HG02938 (cell line): Measurements from ENCODE around the gene CTAG1A.
"Not testable (repeated sequence)": the region's sequence is repeated elsewhere in the genome, so short reads cannot be mapped to it uniquely, and the experiment has no call there.

Experiments
- ATAC-seq: cut with Tn5 transposase; IDR thresholded peaks from one replicate; pipeline ENCODE4 v1.9.1; 2021; ENCODE audit warnings: mild to moderate bottlenecking, moderate library complexity; ENCODE audit not compliant: unreplicated experiment

CTAG1A gene

GRCh38 chrX:154584585-154585183 lies at the start of gene CTAG1A:
CTAG1A (plus strand) TSS chrX:154585133; CDS start chrX:154585207, 74 bp downstream.
- not testable (repeated sequence) for ATAC-seq

- no peak for ATAC-seq
These were observed 49.0 kb upstream of the CTAG1A start for GRCh38 chrX:154535892-154536291.

DNA sequence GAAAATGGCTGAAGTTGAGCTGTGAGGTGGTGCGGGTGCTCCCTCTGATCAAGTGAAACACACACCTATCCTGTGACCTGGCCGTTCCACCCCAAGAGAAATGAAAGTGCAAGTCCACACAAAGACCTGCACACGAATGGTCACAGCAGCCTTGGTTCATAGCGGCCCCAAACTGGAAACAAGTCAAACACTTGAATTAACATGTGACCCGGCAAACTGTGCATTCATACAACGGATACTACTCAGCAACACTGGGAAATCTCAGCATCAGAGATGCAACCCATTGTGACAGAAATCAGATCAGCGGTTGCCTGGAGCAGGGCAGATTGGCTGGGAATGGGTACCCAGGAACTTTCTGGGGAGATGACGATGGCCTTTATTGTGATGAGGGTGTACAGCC lies 45.9 kb upstream of the CTAG1A start:
- no peak for ATAC-seq

DNA sequence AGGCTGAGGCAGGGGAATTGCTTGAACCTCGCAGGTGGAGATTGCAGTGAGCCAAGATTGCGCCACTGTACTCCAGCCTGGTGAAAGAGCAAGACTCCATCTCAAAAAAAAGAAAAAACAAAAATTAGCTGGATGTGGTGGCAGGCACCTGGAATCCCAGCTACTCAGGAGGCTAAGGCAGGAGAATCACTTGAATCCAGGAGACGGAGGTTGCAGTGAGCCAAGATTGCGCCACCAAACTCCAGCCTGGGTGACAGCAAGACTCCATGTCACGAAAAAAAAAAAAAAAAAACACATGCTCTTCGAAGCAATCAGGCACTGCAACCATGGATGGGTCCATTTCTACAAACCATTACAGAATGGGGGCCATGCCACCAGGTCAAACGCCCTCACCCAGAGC lies 44.6 kb upstream of the CTAG1A start:
- not testable (repeated sequence) for ATAC-seq

DNA sequence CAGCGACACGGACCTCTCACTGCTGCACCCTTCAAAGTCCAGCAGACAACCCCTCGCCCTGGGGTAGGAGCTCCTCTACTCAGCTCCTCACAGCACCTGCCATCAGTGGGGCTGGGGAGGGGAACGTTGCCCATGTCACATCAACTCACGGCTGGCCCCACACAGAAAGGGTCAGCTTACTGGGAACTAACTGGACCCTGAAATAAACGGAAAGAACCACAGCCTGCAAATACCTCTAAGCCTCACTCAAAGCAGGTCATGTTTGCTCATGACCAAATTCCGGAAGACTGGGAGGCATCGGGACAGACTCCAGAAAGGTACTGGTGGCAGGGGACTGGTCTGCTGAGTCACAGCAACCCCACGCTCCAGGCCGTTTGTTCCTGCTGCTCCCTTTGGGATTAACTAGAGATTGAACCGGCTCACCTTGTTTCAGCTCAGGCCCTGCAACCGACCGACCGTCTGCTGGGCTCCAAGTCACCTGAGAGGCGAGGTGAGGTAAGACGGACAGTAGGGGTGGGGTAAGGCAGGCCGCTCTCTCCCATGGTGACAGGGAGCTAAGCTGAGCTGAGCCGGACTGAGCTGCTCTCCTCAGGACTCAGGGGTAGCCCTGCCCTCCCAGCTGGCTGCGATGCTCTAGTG lies 43.9 kb upstream of the CTAG1A start:
- ATAC-seq, result no peak

DNA sequence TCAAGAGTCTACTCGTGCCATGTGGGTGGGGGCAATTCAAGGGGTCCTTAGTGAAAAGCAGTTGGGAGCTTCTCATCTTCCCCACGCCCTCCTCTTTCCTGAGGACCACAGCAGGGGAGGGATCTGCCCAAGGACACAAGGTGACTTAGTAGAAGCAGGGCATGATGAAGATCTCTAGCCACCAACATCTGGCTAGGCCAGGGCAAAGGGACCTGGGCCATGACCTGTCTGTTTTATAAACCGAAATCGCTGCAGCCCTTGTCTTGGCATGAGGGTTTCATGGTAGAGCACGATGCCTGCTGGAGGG lies 43.4 kb upstream of the CTAG1A start:
- ATAC-seq, result no peak

GRCh38 chrX:154541896-154542722 lies 42.8 kb upstream of the CTAG1A start:
- no peak for ATAC-seq

- no peak for ATAC-seq
These were observed 42.1 kb upstream of the CTAG1A start for GRCh38 chrX:154542723-154543424.

DNA sequence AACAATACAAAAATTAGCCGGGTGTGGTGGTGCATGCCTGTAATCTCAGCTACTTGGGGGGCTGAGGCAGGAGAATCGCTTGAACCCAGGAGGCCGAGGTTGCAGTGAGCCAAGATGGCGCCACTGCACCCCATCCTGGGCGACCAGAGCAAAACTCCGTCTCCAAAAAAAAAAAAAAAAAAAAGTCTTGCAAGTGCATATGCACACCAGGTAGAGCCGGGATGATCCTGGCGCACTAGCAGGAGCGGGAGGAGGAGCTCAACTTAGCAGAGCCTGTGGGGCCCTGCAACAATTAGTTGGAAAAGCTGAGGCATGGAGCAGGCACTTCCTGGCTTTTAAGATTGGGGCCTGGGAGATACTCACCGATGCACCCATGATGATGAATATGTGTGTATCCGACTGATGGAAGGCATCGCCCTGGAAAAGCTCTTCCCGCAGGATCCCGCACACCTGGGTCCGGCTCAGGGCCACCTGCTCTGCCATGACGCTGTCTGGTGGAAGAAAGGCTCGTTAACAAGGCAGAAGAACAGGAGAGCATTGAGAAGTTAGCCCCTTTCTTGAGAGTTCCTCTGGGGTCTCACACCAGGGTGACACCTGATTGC lies 39.2 kb upstream of the CTAG1A start:
- no peak for ATAC-seq

DNA sequence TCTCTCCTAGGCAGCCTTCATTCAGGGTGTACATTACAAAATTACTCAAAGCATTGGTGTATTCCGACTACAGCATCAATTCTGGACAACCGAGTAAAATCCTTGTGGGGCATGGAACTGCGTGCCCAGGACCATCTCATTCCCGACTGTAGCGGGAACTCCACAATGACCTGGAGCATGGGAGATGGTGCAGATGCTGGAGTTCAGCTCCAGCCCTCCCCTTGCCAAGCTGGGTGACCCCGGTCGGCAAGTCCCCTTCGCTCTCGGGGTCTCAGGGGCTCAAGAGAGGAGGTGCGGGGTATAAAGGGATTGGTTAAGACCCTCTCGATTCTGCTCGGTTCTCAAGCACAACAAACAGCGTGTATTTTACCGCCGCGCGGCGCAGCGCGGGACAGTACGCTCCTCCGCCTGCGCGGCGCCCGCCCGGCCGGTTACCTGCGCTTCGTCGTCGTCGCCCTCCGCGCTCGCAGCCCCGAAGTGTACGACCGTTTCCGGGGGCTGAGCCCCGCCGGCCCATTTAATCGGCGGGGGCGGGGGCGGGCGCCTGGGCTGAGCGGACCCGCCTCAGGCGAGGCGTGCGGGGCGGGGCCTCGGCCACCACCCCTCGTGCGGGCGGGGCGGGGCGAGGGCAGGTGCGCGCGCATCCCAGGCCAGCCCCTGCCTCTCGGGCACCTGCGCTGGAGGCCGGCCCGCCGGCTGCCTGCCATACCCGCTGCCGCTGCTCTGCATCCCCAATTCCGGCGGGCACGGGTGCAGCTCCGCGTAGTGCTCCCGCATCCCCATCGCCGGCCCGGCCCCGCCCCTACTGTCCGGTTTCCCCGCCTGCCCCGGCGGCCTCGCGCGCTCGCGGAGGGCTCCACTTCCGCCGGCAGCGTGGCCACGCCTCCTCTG lies 38.3 kb upstream of the CTAG1A start, which contains the start of gene G6PD:
Gene G6PD (minus strand): TSS at position 493 of the 891 bp plus-strand sequence. CDS start 691 bp downstream, outside the sequence.
- ATAC-seq, result peak; percentile 22

DNA sequence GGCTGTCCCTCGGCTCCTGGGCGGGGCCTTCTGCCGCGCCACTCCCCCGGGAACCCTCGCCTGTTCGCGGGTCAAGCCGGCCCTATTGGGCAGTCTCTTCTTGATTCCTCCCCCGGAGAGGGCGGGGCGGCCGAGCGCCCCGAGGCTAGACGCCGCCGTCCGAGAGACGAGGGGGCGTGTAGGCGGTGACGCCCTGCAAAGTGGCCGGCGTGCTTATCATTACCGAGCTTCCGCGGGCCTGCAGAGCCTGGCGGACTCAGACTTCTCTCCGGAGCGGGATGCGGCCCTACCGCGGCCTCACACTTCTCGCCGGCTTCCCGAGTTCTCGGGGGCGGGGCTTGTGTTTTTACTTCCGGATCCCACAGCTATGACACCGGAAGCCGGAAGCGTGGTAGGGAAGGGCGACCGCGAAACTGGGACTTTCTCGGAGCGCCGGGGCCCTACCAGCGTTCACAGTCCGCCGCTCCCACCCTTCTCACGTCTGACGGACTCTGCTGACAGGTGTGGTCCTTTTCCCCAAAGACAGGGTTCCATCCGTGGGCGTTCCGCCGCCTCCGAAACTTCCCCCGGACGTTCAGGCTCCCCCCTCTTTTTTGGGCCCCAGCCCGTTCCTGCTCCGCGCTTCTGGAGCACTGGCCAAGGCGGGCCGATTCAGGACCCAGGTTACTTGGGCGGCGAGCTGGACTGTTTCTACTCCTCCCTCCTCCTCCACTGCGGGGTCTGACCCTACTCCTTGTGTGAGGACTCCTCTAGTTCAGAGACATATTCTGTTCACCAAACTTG lies 37.5 kb upstream of the CTAG1A start, which contains the start of gene IKBKG:
Gene IKBKG (plus strand): TSS at position 376 of the 783 bp plus-strand sequence. CDS start 4,383 bp downstream, outside the sequence.
- ATAC-seq, result peak; percentile 85

GRCh38 chrX:154548028-154548316 lies 37.0 kb upstream of the CTAG1A start:
- no peak for ATAC-seq

- no peak for ATAC-seq
These were observed 35.2 kb upstream of the CTAG1A start for GRCh38 chrX:154549766-154550165.

DNA sequence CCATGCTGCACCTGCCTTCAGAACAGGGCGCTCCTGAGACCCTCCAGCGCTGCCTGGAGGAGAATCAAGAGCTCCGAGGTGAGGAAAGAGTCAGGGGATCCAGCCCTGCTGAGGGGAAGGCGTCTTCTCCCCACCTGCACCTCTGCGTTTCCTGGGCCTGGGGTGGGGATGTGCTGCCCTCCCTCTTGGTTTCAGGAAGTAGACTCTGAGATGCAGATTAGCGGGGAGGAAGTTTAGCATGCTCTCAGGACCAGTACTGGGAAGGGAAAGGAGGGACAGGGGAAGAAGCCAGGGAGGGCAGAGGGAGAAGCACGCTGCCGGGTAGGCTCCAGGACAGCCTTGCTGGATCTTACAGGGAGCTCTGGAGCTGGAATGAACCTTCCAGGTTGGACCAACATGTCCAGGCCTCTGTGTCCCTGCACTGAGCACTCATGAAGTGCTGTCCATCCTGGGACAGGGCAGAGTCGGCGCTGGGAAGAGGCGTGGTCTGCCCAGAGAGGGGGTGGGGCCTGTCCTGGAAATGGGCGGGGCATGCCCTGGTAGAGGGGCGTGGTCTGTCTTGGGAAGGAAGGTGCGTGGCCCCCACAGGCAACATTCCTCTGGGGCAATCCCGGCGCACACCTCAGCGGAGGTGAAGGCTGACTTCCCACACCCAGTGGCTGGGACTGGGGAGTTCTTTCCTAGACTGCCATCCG lies 32.7 kb upstream of the CTAG1A start:
- ATAC-seq, result not testable (repeated sequence)

GRCh38 chrX:154558060-154558690 lies 26.8 kb upstream of the CTAG1A start:
- ATAC-seq, result not testable (repeated sequence)

GRCh38 chrX:154558896-154559295 lies 26.0 kb upstream of the CTAG1A start:
- not testable (repeated sequence) for ATAC-seq

- ATAC-seq, result not testable (repeated sequence)
These were observed 24.6 kb upstream of the CTAG1A start for GRCh38 chrX:154560326-154560725.

GRCh38 chrX:154562295-154562694 lies 22.6 kb upstream of the CTAG1A start:
- ATAC-seq, result not testable (repeated sequence)
